Thymus (tissue), 11 donors: ENCODE data around the gene DNAH14. TPM values are rescaled to one million over a fixed set of nuclear protein-coding genes. Genes with fewer than 3 reads are reported as not detected.

Source experiments
- DNase-seq, 9 donors: peaks; one replicate each; pipeline ENCODE4 v3.0.0-alpha.2; 2013; ENCODE audit warnings: low spot score in 9 of 9, low read depth in 6 of 9, missing footprints in 1 of 9
- H3K27ac ChIP-seq, 2 donors: one replicate each; pipeline ENCODE4 v1.5.1; 2013; ENCODE audit warnings: control low read depth in 1 of 2, low read depth in 1 of 2, low read length in 1 of 2, mild to moderate bottlenecking in 1 of 2, moderate library complexity in 1 of 2
- H3K27me3 ChIP-seq, 2 donors: one replicate each; pipeline ENCODE4 v1.5.1; 2013; ENCODE audit warnings: low read length in 1 of 2; ENCODE audit not compliant: control insufficient read depth in 2 of 2, insufficient read depth in 1 of 2
- H3K36me3 ChIP-seq, 2 donors: one replicate each; pipeline ENCODE4 v1.5.1; 2013; ENCODE audit warnings: low read length in 1 of 2, mild to moderate bottlenecking in 1 of 2, moderate library complexity in 1 of 2; ENCODE audit not compliant: control insufficient read depth in 2 of 2, insufficient read depth in 2 of 2
- H3K4me1 ChIP-seq, 2 donors: one replicate each; pipeline ENCODE4 v1.5.1; 2013; ENCODE audit warnings: low read length in 2 of 2; ENCODE audit not compliant: control insufficient read depth in 2 of 2, insufficient read depth in 2 of 2
- H3K4me3 ChIP-seq, 2 donors: one replicate each; pipeline ENCODE4 v1.5.1; 2013; ENCODE audit warnings: low read length in 2 of 2, control low read depth in 1 of 2, mild to moderate bottlenecking in 1 of 2
- H3K9me3 ChIP-seq, 2 donors: one replicate each; pipeline ENCODE4 v1.5.1; 2013; ENCODE audit warnings: low read length in 1 of 2, mild to moderate bottlenecking in 1 of 2; ENCODE audit not compliant: control insufficient read depth in 2 of 2, insufficient read depth in 1 of 2
- WGBS: extraction: QIAGEN DNeasy Blood & Tissue Kit; methylation state at CpG from one replicate; pipeline ENCODE4 v1.1.7; 2013; 5-methylcytosine and 5-hydroxymethylcytosine counted together
- polyA plus RNA-seq: library from polyadenylated mRNA; stranded (reverse); fragments of 200-250 nt; gene quantifications from one replicate; pipeline ENCODE4 v1.2.3, GENCODE V29; 2013
- total RNA-seq: library from RNA; stranded (reverse); fragments of 120-200 nt; gene quantifications from one replicate; pipeline ENCODE4 v1.2.4, GENCODE V29; 2013
- donor health status: healthy.

The DNAH14 gene
- total and polyA plus RNA-seq, 2 donors: 5.0 to 31.9 TPM

DNA sequence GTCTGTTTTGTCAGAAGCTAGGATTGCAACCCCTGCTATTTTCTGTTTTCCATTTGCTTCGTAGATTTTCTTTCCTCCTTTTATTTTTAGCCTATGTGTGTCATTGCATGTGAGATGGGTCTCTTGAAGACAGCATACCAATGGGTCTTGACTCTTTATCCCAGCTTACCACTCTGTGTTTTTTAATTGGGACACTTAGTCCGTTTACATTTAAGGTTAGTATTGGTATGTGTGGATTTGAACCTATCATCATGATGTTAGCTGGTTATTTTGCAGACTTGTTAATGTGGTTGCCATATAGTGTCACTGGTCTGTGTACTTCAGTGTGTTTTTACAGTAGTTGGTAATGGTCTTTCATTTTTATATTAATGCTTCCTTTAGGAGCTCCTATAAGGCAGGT is 141.5 kb downstream of the DNAH14 start:
- H3K27ac ChIP-seq: no peak overlapping the region
- no peaks in the 10 kb centered on the region for H3K9me3 ChIP-seq
- no peaks in the 10 kb centered on the region for H3K36me3 ChIP-seq
- 48% methylated on average over 2 of the region's 2 CpGs for WGBS
- no peak for DNase-seq
- H3K4me3 ChIP-seq: no peak overlapping the region
- no peaks in the 10 kb centered on the region for H3K4me1 ChIP-seq
- no peaks in the 10 kb centered on the region for H3K27me3 ChIP-seq

DNA sequence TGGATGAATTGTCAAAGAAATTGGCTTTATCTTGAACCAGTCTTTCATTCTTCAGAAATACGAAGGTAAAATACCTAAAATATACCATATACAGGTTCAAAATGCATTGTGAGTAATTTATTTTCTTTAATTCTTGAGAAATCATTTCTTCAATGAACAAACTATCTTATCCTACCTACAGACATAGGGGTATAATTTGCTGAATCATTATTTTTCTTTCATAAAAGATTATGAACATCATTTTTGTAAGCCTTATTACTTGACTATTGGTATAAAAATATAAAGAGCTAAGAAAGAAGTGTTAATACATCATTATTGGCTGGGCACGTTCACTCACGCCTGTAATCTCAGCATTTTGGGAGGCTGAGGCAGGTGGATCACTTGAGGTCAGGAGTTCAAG is 167.7 kb downstream of the DNAH14 start:
- H3K9me3 ChIP-seq: no peaks in the 10 kb centered on the region
- H3K27ac ChIP-seq: no peak overlapping the region
- H3K4me1 ChIP-seq: no peaks in the 10 kb centered on the region
- DNase-seq: no peak
- H3K27me3 ChIP-seq: no peaks in the 10 kb centered on the region
- no peaks in the 10 kb centered on the region for H3K36me3 ChIP-seq
- H3K4me3 ChIP-seq: no peak overlapping the region
- WGBS: over 99% methylated on average over 3 of the region's 3 CpGs

DNA sequence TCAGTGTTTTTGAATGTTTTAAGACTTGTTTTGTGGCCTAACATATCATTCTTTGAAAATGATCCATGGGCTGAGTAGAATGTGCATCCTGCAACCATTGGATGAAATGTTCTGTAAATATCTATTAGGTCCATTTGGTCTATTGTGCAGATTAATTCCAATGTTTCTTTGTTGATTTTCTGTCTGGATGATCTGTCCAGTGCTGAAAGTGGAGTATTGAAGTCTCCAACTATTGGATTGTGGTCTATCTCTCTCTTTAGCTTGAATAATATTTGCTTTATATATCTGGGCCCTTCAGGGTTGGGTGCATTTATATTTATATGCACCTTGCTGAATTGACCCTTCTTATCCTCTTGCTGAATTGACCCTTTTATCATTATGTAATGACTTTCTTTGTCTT is 181.5 kb downstream of the DNAH14 start:
- no peak for DNase-seq
- no peaks in the 10 kb centered on the region for H3K27me3 ChIP-seq

DNA sequence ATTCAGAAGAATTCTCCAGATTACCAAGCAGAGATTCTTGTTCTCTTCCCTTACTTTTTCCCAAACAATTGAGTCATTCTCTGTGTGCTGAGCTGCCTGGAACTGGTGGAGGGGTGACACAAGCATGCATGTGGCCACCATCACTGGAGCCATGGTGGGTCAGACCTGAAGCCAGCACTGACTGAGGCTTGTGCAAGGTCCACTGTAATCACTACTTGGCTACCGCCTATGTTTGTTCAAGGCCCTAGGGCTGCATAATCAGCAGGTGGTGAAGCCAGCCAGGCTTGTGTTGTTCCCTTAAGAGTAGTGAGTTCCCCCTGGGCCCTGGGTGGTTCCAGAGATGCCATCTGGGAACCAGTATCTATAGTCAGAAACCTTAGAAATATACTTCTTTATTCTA is 183.8 kb downstream of the DNAH14 start:
- no peak for DNase-seq
- no peaks in the 10 kb centered on the region for H3K9me3 ChIP-seq
- no peaks in the 10 kb centered on the region for H3K36me3 ChIP-seq
- H3K4me1 ChIP-seq: no peaks in the 10 kb centered on the region
- no peak overlapping the region for H3K4me3 ChIP-seq
- H3K27ac ChIP-seq: no peak overlapping the region
- 100% methylated on average over 1 of the region's 1 CpG for WGBS
- no peaks in the 10 kb centered on the region for H3K27me3 ChIP-seq

More for the DNA sequence above, 181.5 kb downstream of the DNAH14 start:
- Histone ChIP-seq H3K4me1 (no peaks in the 10 kb centered on the region), H3K27ac (no peak overlapping the region), H3K4me3 (no peak overlapping the region), H3K36me3 (no peaks in the 10 kb centered on the region), H3K9me3 (no peaks in the 10 kb centered on the region)

DNA sequence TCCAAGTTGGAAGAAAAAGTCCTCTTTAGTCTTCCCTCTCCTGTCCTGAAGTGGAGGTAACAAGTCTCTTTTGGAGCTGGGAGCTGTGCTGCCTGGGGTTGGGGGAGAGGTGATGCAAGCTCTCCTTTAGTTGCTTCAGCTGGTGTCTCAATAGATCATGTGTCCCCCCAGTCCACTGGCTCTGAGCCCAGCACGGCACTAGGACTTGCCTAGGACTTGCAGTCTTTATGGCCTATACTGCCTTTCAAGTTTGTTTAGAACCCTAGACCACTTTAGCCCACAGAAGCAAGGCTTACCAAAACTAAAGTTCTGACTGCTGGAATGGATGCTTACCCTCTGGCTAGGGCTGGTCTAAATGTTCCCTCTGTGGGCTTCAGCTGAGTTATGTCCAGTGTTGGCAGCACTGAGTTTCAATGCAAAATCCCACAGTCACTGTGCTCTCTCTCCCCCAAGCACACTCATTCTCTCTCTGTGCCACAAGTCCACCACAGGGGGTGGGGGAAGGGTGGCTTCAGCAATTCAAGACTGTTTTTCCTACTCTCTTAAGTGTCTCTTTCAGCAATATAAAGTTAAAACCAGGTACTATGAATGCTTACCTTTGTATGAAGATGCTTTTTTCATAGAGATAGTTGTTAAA is 185.0 kb downstream of the DNAH14 start:
- H3K36me3 ChIP-seq: no peaks in the 10 kb centered on the region
- DNase-seq: no peak

DNA sequence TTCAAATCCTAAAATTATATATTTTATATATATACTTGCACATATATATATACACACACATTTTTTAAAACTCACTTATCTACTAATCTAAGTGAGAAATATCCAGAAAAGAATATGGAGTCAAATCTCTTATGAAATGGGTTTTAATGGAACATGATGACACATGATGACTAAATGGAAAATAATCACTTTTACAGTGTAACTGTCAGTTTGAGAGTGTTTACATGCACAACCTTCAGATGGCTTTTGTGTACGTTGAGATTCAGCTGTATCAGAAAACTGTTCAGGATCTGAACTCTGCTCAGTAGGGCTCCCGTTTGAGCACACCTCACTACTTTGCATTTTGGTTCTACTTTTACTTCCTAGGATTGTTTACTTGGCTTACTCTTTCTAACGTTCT is 189.8 kb downstream of the DNAH14 start:
- no peaks in the 10 kb centered on the region for H3K27me3 ChIP-seq
- H3K27ac ChIP-seq: no peak overlapping the region
- WGBS: 91% methylated on average over 3 of the region's 3 CpGs
- no peaks in the 10 kb centered on the region for H3K9me3 ChIP-seq
- no peak for DNase-seq
- no peaks in the 10 kb centered on the region for H3K4me1 ChIP-seq
- H3K36me3 ChIP-seq: no peaks in the 10 kb centered on the region
- H3K4me3 ChIP-seq: no peak overlapping the region

More for the DNA sequence above, 185.0 kb downstream of the DNAH14 start:
- WGBS: 93% methylated on average over 1 of the region's 1 CpG
- H3K4me3 ChIP-seq: no peak overlapping the region
- no peaks in the 10 kb centered on the region for H3K27me3 ChIP-seq
- H3K9me3 ChIP-seq: no peaks in the 10 kb centered on the region
- H3K27ac ChIP-seq: no peak overlapping the region
- no peaks in the 10 kb centered on the region for H3K4me1 ChIP-seq

DNA sequence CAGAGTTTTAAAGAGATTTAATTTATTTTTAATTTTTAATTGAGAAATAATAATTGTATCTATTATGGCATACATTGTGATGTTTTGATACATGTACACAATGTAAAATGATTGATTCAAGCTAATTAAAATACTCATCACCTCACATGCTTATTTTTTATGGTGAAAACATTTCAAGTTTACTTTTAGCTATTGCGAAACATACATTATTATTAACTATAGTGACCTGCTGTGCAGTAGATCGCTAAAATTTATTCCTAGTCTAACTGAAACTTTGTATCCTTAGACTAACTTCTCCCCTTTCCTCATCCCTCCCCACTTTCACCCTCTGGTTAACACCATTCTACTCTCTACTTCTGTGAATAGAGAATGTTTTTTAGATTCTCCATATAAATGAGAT is 191.6 kb downstream of the DNAH14 start:
- no peaks in the 10 kb centered on the region for H3K27me3 ChIP-seq
- 98% methylated on average over 2 of the region's 2 CpGs for WGBS

DNA sequence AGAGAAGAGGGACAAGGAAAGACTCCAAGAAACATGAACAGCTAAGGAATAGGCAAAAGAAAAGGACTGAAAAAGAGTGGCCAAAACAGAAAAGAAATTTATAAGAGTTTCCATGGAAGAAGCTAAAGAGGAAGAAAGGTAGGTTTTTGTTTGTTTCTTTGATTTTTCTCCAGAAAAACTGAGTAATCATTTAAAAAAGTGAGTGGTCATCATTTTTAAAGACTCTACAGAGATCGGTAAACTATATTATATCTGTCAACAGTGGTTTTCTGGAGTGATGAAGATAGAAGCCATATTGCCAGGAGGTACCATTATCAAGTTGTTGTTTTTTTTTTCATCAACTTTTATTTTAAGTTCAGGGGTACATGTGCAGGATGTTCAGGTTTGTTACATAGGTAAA is 202.4 kb downstream of the DNAH14 start:
- Histone ChIP-seq H3K4me1 (no peaks in the 10 kb centered on the region), H3K27ac (no peak overlapping the region), H3K36me3 (no peaks in the 10 kb centered on the region), H3K27me3 (no peaks in the 10 kb centered on the region), H3K9me3 (no peaks in the 10 kb centered on the region), H3K4me3 (no peak overlapping the region)
- 92% methylated on average over 1 of the region's 1 CpG for WGBS
- DNase-seq: no peak

More for the DNA sequence above, 191.6 kb downstream of the DNAH14 start:
- Histone ChIP-seq H3K4me3 (no peak overlapping the region), H3K36me3 (no peaks in the 10 kb centered on the region), H3K27ac (no peak overlapping the region), H3K4me1 (no peaks in the 10 kb centered on the region), H3K9me3 (no peaks in the 10 kb centered on the region)
- DNase-seq: no peak

DNA sequence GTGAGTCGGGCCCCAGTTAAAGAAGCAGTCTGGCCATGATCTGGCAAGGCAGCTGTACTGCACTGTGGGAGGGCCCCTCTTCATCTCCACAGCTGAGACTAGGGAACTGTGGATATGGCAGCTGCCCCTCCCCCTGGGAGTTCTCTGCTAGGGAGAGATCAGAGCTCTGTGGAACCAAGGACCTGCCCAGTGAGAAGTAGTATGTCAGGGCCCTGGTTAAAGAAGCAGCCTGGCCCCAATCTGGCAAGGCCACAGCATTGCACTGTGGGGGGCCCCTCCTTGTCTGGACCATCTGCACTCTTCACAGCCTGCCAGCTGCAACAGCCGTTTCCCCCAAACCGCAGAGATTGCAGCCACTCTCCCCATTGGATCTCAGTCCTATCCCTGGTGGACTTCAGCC is 208.5 kb downstream of the DNAH14 start:
- Histone ChIP-seq H3K4me3 (no peak overlapping the region), H3K27me3 (no peaks in the 10 kb centered on the region), H3K36me3 (no peaks in the 10 kb centered on the region), H3K4me1 (no peaks in the 10 kb centered on the region), H3K27ac (no peak overlapping the region), H3K9me3 (no peaks in the 10 kb centered on the region)
- DNase-seq: no peak
- 97% methylated on average over 3 of the region's 3 CpGs for WGBS

DNA sequence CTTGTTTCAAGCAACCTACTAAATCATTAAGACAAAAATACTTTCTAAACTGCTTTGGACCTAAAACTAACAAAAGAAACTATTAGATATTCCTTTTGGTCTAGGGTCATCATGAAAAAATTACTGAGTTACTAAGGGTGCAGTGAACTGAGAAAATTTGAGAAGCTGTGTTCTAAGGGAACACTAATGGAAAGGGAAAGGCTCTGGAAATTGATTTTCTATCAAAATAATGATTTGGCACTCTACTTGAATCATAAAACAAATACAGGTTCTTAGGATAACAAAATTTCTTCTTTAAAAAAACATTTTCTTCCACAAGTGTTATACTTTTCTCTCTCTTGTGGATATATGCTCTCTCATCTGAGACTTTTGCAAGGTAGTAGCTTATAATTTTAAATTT is 213.5 kb downstream of the DNAH14 start:
- DNase-seq: no peak
- H3K4me3 ChIP-seq: no peak overlapping the region
- no peaks in the 10 kb centered on the region for H3K4me1 ChIP-seq
- no peak overlapping the region for H3K27ac ChIP-seq
- H3K27me3 ChIP-seq: no peaks in the 10 kb centered on the region
- no peaks in the 10 kb centered on the region for H3K36me3 ChIP-seq
- no peaks in the 10 kb centered on the region for H3K9me3 ChIP-seq
